Vagina (tissue), 2 donors: ENCODE data around the gene PRDM15.

ENCODE experiments used
- POLR2AphosphoS5 ChIP-seq, 2 donors: sonication (generic); formaldehyde crosslinking; IDR thresholded peaks; one replicate each; pipeline ENCODE4 v1.9.0; 2017; ENCODE audit warnings: antibody characterized with exemption in 2 of 2, mild to moderate bottlenecking in 2 of 2, low read depth in 1 of 2; ENCODE audit not compliant: insufficient read depth in 1 of 2
- TF ChIP-seq, protein P1 (sequence below), 3 experiments: fragments of 450-650 bp in 2 of 3; fragments of 200-600 bp in 1 of 3; sonication (generic) in 1 of 3; IDR thresholded peaks; one replicate each; pipeline ENCODE4 v1.5.1; 2017 to 2019; ENCODE audit warnings: antibody characterized with exemption in 3 of 3, mild to moderate bottlenecking in 2 of 3, moderate library complexity in 2 of 3

DNA sequence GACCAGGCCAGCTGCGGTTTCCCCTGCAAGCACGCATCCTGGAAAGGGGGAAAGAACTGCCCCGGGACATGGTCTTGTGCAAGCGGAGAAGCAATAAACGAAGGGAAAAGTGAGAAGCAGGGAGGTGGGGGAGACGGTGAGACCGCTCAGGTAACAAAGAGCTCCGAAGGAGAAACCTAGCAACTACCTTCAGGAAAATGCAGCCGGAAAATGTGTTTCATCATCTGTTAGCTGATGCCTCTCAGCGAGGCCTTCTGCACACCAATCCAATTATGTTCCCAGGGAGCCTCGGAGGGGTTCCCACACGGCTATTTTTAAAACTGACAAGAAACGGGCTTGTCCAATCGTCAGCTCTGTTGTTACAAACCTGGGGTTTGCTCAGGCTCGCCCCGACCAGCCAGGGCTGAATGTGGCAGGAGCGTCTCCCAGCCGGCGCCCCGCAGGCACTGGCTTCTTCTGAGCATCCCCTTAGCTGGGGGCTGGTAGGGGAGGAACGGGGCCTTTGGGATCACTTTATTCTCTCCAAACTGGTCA is 115.7 kb downstream of the PRDM15 start:
- TF ChIP-seq, protein P1, sequence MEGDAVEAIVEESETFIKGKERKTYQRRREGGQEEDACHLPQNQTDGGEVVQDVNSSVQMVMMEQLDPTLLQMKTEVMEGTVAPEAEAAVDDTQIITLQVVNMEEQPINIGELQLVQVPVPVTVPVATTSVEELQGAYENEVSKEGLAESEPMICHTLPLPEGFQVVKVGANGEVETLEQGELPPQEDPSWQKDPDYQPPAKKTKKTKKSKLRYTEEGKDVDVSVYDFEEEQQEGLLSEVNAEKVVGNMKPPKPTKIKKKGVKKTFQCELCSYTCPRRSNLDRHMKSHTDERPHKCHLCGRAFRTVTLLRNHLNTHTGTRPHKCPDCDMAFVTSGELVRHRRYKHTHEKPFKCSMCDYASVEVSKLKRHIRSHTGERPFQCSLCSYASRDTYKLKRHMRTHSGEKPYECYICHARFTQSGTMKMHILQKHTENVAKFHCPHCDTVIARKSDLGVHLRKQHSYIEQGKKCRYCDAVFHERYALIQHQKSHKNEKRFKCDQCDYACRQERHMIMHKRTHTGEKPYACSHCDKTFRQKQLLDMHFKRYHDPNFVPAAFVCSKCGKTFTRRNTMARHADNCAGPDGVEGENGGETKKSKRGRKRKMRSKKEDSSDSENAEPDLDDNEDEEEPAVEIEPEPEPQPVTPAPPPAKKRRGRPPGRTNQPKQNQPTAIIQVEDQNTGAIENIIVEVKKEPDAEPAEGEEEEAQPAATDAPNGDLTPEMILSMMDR (IDR thresholded peaks at IDR 0.05), result no peak
- no peak for TF ChIP-seq POLR2AphosphoS5 (IDR thresholded peaks at IDR 0.05; ENCODE audit: insufficient read depth in 1 of 2, low read depth in 1 of 2)
